ENCODE measurements around the gene CEP63.

CEP63 gene

DNA sequence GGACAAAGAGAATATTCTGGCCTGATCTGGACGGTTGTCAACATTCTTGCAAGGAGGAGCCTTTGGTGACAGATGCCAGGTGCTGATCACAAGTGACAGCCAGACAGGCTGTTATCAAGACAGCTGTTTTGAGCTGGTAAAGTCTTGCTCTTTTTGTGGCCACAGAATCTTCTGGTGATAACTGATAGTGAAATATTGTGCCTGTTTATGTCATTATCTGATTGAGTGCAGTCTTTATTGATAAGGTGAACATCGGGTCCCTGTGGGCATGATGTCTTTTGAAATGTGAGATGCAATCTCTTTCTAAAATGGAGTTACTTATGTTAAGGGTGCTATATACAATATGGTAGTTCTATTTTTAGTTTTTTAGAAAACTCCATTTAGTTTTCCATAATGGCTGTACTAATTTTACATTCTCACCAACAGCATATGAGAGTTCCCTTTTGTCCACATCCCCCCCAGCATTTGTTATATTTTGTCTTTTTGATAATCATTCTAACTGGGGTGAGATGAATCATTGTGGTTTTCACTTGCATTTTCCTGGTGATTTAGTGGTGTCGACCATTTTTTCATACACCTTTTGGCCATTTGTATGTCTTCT is 10.7 kb downstream of the CEP63 start:
- TF ChIP-seq, protein P1, sequence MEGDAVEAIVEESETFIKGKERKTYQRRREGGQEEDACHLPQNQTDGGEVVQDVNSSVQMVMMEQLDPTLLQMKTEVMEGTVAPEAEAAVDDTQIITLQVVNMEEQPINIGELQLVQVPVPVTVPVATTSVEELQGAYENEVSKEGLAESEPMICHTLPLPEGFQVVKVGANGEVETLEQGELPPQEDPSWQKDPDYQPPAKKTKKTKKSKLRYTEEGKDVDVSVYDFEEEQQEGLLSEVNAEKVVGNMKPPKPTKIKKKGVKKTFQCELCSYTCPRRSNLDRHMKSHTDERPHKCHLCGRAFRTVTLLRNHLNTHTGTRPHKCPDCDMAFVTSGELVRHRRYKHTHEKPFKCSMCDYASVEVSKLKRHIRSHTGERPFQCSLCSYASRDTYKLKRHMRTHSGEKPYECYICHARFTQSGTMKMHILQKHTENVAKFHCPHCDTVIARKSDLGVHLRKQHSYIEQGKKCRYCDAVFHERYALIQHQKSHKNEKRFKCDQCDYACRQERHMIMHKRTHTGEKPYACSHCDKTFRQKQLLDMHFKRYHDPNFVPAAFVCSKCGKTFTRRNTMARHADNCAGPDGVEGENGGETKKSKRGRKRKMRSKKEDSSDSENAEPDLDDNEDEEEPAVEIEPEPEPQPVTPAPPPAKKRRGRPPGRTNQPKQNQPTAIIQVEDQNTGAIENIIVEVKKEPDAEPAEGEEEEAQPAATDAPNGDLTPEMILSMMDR (IDR thresholded peaks at IDR 0.05): no peak
- H3K27ac ChIP-seq: no peak overlapping the region
- DNase-seq (ENCODE audit: low spot score): no peak
- H3K4me3 ChIP-seq: no peak overlapping the region

DNA sequence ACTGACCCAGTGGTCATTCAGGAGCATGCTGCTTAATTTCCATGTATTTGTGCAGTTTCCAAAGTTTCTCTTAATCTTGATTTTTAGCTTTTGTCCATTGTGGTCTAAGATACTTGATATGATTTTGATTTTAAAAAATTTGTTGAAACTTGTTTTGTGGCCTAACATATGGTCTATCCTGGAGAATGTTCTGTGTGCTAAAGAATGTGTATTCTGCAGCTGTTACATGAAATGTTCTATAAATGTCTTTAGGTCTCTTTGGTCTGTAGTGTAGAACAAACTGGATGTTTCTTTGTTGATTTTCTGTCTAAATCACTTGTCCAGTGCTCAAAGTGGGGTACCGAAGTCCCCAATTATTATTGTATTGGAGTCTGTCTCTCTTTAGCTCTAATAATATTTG is 17.4 kb downstream of the CEP63 start:
- TF ChIP-seq, protein P1 (IDR thresholded peaks at IDR 0.05): no peak

DNA sequence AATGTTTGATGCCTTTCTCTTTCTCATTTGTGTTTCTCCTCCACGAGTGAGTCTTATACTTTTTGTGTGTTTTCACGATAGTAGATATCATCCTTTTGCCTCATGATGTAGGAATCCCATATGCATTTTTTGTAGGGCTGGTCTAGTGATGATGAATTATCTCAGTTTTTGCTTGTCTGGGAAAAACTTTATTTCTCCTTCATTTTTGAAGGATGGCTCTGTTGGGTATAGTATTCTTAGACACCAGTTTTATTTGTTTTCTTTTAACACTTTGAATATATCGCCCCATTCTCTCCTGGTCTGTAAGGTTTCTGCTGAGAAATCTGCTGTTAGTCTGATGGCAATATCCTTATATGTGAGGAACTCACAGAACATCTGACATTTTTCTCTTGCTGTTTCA is 18.3 kb downstream of the CEP63 start:
- Histone ChIP-seq H3K4me3 (no peak overlapping the region), H3K27ac (no peak overlapping the region)
- DNase-seq (ENCODE audit: low spot score): no peak
- TF ChIP-seq, protein P1 (IDR thresholded peaks at IDR 0.05): no peak

More for the DNA sequence above, 17.4 kb downstream of the CEP63 start:
- DNase-seq (ENCODE audit: low spot score): no peak
- no peak overlapping the region for H3K4me3 ChIP-seq
- no peak overlapping the region for H3K27ac ChIP-seq

DNA sequence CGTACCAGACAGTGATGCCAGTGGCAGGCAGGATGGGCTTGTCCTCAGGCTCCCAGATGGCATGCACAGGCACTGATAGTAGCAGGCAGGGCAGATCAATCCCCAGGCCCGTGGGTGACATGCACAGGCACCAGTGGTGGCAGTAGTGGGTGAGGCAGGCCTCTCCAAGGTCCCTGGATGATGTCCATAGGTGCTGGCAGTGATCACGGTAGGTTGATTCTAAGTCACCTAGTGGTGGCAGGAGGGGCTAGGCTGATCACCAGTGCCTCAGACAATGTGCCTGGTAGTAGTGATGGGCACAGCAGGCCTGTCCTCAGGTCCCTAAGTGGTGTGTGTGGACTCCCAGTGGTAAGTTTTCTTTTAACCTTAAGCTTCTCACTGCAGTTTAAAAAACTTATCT is 19.6 kb downstream of the CEP63 start:
- TF ChIP-seq, protein P1 (IDR thresholded peaks at IDR 0.05): no peak
- Histone ChIP-seq H3K4me3 (no peak overlapping the region), H3K27ac (no peak overlapping the region)
- DNase-seq (ENCODE audit: low spot score): no peak

DNA sequence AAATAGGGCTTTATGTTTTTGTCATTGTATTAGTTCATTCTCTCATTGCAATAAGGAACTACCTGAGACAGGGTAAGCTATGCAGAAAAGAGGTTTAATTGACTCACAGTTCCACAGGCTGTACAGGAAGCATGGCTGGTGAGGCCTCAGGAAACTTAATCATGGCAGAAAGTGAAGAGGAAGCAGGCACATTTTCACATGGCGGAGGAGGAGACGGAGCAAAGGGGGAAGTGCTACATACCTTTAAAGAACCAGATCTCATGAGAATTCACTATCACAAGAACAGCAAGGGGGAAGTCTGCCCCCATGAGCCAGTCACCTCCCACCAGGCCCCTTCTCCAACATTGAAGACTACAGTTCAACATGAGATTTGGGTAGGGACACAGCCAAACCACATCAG is 25.6 kb downstream of the CEP63 start:
- DNase-seq (ENCODE audit: low spot score): no peak
- Histone ChIP-seq H3K27ac (no peak overlapping the region), H3K4me3 (no peak overlapping the region)
- TF ChIP-seq, protein P1 (IDR thresholded peaks at IDR 0.05): no peak

DNA sequence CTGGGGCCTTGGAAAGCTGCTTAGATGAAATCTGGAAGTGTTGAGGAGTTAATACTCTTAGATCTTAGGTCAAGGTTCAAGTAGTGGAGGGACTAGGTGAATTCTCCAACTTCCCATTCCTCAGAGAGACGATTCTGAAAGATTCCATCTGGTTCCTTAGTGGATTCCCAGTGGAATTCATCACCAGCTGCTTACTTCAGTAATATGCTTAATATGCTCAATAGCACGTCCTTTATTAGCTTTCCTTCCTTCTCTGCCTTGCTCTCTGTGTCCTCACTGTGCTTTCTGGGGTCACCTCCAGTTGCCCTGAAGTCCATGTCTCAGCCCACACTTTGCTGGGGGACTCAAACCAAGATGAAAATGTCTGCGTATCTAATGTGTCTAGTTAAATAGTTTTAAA is 31.0 kb downstream of the CEP63 start:
- TF ChIP-seq, protein P1 (IDR thresholded peaks at IDR 0.05): no peak
- no peak for DNase-seq (ENCODE audit: low spot score)
- Histone ChIP-seq H3K4me3 (no peak overlapping the region), H3K27ac (no peak overlapping the region)

DNA sequence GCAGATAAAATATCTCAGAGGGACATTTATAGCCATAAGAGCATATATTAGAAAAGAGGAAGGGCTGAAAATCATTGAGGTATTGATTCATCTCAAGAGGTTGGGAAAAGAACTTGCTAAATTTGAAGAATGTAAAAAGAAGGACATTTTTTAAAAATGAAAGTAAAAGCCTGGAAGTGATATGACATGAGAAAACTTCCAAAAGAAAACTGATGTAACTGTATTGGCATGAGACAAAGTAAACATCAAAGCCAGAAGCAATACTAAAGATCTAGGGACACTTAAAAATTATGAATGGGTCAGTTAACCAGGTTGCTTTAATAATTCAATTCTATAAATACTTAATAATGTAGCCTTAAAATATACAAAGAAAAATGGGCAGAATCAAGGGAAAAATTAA is 31.9 kb downstream of the CEP63 start:
- TF ChIP-seq, protein P1 (IDR thresholded peaks at IDR 0.05): no peak
- no peak for DNase-seq (ENCODE audit: low spot score)
- no peak overlapping the region for H3K27ac ChIP-seq
- H3K4me3 ChIP-seq: no peak overlapping the region

All from coronary artery (tissue), 2 donors.